NCI-H446 treated with DMSO at 0.1 percent for 48 hours (cell line): ENCODE measurements around the gene TSPEAR.
"Not testable (repeated sequence)": the region's sequence is repeated elsewhere in the genome, so short reads cannot be mapped to it uniquely, and the experiment has no call there.

ENCODE experiments used
- DNase-seq: peaks from one replicate; lab custom pipeline; 2025; lab: John Stamatoyannopoulos, UW

Gene TSPEAR

DNA sequence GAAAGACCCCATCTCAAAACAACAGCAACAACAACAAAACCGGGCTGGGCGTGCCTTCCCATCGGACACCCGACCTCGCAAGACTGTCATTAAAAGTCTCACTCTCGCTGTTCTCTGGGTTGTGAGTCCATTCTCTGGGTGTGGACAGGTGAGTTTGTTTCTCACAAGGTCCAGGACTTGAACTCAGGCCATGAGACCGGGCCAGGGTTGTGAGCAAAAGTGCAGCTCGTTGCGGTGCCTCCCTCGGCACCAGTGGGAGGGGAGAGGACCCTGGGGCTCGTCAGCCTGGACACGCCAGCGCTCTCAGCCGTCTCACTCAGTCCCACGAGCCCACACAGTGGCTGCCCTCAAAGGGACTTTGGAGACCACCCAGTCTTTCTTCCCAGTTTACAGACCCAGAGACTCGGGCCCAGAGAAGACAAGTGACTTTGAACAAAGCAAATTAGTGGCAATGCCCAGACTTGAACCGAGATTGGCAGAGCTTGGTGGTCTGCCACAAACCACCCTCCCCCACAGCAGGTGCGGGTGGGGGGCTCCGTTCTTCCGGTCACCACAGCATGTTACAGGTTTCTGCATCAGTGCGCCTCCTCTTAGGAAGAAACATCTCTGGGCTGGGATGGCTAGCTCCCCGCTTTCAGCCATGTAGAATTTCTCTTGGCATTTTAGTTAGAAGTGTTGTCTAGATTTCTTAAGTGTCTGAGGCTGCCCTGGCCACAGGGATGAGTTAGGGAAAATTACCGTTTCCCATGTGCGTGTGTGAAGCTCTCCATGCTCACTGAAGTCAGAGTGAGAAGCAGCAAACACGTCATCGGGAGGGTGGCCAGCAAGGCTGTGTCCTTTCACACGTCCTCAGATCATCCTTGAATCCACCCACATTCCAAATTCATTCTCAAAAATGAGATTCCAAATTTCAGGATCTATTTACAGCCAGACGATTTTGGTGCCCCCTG is 227.8 kb downstream of the TSPEAR start:
- no peak for DNase-seq

DNA sequence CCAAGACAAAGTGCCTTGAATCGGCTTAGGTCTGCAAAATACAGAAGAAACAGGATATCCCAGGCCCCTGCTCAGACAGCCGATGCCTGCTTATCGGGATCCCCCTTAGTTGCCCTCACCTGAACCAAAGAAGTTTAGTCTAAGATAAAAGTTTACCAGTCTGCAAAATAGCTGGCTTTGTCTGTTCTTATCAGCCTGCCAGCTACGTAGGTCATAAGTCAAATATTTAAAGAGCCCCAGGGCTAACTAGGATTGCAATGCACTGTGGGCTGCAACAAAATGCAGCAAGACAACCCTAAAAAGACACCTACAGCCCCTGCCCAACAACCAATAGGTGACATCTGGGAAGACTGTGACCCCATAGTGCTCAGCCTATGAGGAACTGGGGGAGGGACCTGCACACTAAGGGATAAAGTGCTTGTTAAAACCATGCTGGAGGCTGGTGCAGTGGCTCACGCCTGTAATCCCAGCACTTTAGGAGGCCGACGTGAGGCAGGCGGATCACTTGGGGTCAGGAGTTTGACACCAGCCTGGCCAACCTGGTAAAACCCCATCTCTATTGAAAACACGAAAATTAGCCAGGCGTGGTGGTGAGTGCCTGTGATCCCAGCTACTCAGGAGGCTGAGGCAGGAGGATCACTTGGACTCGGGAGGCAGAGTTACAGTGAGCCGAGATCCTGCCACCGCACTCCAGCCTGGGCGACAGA is 228.6 kb downstream of the TSPEAR start:
- DNase-seq: no peak

DNA sequence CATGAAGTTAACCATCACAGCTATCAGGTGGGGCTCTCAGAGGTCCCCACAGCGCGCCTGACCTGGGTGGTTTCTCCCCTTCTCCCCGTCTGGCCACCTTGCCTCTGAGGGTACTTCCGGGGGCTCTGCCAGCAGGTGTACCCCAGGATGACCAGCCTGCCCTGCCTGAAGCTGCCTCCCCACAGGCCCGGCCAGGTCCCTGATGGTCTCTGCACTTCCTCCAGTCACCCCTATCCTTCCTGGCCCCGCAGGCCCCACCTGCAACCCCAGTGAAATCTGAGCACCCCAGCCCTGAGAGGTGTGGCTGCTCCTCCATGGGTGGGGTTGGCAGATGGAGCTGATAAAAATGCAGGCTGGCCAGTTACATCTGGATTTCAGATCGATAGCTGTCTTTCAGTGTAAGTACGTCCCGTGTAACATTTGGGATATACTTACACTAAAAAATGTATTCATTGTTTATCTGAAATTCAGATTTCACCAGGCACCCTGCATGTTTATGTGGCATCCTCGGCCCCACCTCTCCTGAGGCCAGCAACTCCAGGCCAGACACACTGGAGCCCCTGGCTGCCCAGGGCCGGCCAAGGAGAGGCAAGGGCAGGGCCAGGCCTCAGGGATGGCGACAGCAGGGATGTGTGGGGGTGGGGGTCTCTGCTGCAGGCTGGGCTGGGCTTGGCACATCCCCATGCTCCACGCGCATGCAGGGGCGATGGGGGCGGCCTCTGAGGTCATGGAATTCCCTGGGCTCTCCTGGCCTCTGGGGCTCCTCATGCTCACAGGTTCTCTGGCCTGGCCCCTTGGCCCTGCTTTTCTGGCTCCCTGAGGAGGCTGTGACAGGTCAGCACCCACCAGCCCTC is 230.9 kb downstream of the TSPEAR start:
- no peak for DNase-seq

DNA sequence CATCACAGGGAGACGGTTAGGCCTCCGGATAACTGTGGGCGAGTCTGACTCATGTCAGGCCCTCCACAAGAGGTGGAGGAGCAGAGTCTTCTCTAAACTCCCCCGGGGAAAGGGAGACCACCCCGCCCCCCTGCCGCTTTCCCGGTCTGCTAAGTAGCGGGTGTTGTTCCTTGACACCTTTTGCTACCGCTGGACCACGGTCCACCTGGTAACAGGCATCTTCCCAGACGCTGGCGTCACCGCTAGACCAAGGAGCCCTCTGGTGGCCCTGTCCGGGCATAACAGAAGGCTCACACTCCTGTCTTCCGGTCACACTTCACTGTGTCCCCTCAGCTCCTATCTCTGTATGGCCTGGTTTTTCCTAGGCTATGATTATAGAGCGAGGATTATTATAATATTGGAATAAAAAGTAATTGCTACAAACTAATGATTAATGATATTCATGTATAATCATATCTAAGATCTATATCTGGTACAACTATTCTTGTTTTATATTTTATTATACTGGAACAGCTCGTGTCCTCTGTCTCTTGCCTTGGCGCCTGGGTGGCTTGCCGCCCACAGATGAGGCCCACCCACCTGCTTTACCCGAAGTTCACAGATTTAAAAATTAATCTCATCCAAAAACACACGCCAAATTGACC is 231.7 kb downstream of the TSPEAR start:
- not testable (repeated sequence) for DNase-seq

DNA sequence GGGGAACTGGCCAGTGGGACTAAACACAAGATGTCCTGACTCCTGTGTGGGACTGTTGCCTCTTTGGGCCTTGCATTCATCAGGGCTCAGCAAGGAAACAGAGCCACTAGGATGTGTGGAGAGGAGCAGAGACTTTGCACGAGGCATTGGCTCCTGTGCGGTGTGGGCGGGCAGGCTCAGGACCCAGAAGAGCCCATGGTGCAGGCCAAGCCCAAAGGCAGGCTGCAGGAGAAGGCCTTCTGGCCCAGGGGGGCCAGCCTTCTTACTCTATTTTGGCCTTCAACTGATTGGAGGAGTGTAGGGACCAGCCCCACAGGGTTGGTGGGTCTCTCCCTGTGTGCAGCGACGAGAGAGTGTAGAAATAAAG is 232.6 kb downstream of the TSPEAR start:
- no peak for DNase-seq

DNA sequence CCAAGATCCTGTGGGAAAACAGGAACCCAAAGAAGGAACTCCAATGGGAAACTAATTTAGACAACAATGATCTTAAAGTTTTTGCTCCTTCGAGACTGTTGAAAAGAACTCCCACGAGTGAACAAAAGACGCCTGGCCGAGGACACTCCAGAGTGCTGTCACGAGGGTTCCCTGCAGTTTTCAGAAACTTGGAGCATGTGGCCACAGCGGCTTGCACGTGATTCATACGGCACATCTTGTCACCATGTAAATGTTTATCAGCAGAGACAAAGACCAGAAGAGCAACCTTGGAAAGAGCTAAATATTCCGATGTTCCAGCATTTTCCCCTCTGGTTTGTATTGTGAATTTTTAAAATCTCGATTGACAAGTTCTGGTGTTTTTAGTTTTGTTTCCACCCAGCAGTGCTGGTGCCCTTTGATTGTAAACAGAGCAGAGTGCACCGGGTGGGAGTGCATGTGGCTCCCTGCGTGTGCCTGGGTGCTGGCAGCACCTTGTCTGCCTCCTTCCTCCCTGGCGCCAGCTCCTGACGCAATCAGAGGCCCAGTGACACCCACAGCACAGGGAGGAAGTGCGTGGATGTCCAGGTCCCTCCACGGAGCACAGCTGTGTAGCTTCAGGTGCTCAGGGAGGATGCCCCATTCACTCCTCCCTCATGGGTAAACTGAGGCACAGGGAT is 233.1 kb downstream of the TSPEAR start:
- no peak for DNase-seq

DNA sequence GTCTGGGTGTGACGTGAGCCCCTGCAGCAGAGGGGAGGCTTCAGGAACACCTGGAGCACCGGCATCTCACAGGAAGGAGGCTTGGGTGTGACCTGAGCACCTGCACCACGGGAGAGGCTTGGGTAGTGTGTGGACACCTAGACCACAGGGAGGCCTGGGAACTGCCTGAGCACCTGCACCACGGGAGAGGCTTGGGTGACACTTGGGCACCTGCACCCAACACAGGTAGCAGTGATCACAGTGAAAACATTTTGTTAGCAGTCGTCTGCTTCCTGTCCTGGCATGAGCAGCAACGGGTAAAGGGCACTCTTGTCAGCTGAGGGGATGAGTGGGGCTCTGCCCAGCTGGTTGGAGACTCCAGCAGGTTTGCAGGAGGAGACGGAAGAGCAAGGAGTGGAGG is 233.7 kb downstream of the TSPEAR start:
- no peak for DNase-seq

DNA sequence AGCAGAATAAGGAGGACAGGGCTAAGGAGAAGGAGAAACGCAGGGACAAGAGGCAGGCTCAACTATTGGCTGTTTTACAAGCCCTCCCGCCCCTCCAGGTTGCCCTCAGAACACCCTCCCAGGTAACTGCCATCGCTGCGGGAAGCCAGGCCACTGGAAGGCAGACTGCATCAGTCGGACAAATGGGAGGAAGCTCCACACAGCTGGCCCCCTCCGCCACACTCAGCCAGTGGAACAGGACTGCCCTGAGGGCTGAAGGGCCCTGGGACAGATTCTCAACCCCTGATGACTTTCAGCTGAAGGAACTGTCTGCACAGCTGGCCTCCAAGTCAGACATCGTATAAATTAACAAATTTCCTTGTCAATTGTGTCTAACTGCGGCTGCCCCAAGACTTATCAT is 234.2 kb downstream of the TSPEAR start:
- DNase-seq: no peak

DNA sequence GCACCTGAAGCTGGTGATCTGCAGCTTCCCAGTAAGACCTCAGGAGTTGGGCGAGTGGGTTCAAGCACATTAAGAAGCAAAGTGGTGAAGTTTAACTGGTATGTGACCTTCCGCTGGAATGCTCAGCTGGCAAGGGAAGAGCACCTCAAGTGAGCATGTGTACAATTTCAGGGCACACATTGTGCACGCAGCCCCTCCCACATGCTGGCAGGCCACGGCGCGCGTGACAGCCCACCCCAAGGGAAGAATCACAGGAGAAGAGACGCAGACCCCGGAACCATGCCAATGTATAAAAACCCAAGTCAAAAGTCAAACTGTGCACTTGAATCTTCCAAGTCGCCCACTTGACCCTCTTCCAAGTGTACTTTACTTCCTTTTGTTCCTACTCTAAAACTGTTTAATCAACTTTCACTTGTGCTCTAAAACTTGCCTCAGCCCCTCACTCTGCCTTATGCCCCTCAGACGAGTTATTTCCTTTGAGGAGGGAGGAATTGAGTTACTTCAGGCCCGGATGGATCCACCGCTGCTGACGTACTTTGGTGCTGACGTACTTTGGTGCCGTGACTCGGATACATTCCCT is 236.0 kb downstream of the TSPEAR start:
- DNase-seq: no peak

DNA sequence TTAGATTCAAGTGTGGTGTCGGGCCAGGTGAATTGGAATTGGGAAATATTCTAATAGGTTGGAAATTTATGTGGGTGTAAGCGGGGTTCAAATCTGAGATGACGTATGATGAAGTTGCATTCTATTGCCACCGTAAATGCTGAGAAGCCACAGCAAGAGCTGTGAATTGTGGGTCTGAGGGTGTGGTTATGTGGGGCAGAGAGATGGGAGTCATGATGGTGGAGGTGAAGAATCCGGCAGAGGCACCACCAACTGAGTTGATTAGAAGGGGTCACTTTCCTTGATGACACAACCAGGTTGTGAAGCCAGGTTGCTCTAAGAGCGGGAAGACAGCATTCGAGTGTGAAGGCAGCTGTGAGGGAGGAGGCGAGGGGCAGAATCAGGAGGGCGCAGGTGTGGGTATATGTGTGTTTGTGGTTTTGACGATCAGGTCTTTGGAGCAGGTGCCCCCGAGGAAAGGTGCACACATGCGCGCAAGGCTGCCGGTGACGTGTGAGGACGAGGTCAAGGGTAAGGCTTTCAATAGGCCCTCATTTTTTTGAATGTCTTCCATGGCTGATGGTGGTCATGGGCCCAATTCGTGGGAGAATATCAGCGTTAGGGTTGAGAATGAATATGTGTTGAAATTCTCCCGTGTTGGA is 237.3 kb downstream of the TSPEAR start:
- no peak for DNase-seq

DNA sequence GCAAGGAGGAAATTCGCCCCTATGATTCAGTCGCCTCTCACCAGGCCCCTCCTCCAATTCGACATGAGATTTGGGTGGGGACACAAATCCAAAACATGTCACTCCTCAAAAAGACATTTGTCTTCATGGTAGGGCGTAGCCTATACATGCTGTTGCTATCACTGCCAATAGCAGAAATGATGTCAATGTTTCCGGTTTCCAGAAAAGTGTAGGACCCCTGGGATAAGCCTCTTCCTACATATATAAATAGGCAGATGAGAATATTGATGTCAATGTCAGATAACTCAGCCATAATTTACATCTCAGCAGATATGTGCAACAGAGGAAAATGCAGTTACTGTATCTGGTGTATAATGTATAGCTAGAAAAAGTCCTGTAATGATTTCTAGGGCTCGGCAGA is 239.4 kb downstream of the TSPEAR start:
- no peak for DNase-seq

DNA sequence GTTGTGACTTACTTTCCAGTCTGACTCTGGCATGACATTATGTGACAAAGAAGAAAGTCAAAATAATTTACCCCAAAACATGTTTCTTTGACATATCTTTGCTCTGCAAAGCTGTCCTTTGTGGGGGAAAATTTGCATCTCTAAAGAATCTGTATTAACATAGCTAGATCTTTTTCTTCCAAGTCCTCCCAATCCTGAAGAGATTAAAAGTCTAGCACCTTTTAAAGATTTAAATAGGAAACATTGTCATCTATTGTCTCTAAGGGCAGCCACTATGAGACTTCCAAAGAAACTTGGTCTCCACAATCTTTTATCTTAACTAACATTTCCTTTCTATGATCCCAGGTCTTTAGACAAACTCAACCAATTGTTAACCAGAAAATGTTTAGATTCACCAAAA is 240.0 kb downstream of the TSPEAR start:
- no peak for DNase-seq

DNA sequence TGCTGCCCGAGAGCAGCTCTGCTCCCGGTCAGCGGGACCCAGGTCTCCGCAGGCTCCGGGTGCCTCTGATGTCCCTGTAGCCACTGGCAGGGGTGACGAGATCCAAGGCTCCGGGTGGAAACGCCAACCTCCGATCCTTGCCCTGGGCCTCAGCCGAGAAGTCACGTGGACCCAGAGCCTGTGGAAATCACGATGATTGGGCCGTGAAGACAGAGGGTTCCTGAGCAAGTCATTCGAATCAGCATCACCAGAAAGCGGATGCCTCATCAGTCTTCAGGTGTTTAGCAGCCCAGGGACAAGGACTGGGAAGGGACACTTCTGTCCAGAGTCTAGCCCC is 243.5 kb downstream of the TSPEAR start:
- no peak for DNase-seq

DNA sequence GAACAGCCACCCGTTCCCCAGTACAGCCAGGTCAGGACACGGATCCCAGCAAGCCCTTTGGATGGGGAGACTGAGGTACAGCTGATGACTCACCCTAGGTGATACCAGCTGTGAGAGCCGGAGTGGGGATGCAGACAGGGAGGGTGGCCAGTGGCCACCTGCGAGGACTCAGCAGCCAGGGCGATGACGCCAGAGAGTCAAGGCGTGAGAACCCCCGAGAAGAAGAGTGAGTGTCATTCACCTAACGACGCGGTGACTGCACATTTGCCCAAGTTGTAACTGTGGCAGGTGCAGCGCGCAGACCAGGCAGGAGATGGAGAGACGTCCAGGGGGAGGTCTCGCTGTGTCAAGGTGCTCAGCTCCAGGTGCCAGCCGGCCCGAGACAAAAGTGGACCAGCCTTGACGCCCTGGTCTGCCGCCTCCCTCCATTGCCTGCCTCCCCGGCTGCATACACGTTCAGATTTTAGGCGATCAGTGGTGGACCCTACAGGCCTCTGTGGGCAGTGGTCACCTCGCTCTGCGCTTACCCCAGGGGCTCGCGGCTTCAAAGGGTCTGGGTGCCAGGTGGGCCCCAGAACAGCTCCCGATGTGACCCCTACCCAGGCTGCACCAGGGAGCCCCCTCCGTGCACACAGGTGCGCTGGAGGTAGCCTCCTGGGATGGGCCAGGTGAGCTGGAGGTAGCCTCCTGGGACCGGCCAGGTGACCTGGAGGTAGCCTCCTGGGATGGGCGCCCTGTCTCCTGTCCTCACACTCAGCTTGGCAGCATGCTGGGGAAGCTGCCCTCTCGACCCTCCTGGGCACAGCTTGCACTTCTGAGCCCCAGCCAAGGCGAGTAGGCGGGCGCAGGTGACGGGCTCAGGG is 244.1 kb downstream of the TSPEAR start:
- no peak for DNase-seq

DNA sequence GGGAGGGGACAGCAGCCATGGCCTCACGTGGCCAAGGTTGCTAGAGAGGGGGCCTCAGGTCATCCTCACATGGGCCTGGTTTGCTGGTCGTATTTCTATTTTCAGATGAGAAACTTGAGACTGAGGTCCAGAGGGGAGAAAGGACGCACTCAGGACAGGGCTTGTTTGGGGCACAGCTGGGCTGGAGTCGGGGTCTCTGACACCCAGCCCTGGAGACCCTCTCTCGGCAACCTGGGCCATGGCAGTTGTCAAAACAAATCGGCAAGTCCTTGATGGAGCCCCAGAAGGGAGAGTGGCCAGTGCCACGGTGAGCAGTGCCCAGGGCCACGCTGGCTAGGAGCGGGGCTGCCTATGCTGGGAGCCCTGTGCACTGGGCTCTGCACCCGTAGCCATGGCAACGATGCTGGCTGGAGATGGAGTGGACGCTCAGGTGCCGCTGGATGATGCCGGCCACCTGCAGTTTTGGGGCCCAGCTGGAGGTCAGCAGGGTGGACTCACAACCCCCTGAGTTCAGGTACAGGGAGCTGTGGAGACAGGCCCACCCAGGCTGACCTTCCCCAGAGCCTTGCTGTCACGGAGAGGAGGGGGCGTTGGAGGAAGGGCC is 244.9 kb downstream of the TSPEAR start:
- no peak for DNase-seq

DNA sequence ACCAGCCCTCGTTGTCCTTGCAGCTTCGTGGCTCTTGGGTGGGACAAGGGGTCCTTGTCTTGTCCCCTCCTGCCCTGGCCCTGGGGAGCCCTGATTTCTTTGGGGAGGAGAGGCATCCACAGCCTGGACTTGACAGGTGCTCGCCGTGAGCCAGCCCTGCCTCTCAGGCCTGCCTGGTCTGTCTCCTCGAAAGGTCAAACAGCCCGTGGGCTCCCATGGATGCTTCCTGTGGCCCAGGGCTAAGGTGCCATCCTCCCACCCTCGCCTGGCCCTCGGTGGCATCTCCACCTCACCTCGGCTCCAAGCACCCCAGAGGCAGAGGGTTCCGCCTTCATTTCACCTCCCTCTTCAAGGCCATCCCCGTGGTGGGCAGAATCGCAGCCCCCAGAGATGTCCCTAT is 247.0 kb downstream of the TSPEAR start:
- no peak for DNase-seq

DNA sequence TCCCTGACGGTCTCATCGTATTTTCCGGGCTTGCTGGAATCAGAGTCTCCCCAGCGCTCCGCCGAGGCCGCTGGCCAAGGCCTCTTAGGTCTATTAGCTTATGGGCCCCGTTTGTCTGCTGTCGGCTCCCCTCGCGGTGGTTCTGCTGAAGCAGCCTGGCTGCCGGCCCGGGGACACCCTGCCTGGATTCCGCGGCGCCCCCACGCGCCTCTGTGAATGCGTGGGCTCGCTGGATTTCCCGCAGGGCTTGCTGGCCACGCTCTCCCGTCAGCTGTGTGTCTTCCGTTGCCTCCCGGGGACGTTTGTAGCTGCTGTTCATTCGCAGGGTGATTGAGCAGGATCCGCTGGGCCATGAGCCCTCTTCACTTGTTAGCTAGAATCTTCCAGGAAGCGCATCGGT is 247.6 kb downstream of the TSPEAR start:
- no peak for DNase-seq

DNA sequence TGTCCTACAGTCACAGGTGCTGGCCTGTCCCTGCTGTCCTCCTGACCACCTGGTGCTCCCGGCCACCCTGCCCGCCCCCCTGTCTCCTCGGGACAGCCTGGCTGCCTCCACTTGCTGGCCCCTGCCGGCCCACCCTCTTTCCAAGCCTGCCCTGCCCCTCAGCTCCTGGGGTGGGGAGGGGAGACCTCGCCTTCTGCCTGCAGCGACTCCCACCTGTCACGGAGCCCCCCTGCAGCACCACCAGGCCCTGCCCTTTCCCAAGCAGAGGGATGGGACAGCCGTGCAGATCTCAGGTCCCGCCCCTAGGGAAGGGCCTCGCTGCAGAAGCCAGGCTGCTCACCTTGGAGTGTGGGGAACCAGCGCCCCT is 248.6 kb downstream of the TSPEAR start:
- DNase-seq: no peak

DNA sequence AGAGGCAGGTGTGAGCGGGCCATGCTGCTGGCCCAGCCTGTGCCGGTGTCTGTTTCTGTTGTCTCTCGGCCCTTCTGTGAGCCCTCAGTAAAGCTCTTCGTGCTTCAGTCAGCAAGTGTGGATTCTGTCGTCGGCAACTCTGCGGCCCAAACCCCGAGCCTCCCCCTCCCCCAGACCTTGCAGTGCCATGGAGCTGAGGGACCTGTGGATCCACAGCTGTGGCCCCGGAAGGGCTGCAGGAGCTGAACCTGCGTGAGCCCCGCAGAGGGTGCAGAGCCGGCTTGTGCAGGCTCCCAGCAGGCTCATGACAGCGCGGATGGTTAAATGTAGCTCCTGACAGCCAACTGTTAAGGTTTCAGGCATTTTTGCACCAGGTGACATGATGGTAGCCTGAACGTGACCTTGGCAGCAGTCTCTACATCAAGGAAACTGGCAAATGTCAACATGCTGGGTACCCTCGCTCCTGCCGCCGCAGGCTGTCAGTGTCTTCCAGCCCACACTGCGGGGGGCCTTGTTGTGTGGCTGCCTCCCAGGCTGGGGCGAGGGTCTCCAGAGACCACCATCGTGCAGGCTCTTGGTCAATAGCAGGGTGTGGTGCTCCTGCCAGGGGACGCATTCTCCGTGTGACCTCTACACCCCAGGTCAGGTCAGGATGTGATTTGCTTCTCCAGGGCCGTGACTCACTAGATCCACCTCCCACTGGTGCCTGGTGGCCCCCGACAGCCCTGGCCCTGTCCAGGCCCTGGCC is 249.1 kb downstream of the TSPEAR start:
- no peak for DNase-seq
